Bronchial epithelial cell (primary cell): ENCODE measurements around the gene MTMR12. TPM values are rescaled to one million over a fixed set of nuclear protein-coding genes. Genes with fewer than 3 reads are reported as not detected.

Experiments
- DNase-seq: peaks from one replicate; pipeline ENCODE4 v3.0.0-alpha.2; 2010; ENCODE audit warnings: low read depth
- FAIRE-seq: peaks from 2 replicates; lab custom pipeline; 2011; peaks lifted over from hg19 to GRCh38; lab: Jason Lieb, UNC
- H3K27me3 ChIP-seq: 2 replicates; pipeline ENCODE4 v1.5.1; 2011; ENCODE audit warnings: low read length; ENCODE audit not compliant: control insufficient read depth, insufficient read depth
- H3K36me3 ChIP-seq: 2 replicates; pipeline ENCODE4 v1.5.1; 2011; ENCODE audit warnings: low read length; ENCODE audit not compliant: control insufficient read depth, insufficient read depth
- H3K4me3 ChIP-seq: 2 replicates; pipeline ENCODE4 v1.5.1; 2011; ENCODE audit warnings: mild to moderate bottlenecking, low read depth, low read length, control low read depth
- total RNA-seq: library from RNA; depleted of rRNA; stranded (reverse); fragments of >200 nt; gene quantifications from 2 replicates; pipeline ENCODE4 v1.2.1, GENCODE V29; 2014
- TF ChIP-seq, protein P1 (sequence below): IDR thresholded peaks from 2 replicates; pipeline ENCODE4 v1.5.1; 2011; ENCODE audit warnings: mild to moderate bottlenecking, moderate library complexity, low read length, control low read depth, inconsistent platforms; ENCODE audit not compliant: insufficient read depth, severe bottlenecking

The MTMR12 gene
- total RNA-seq, 1 donor from 2014 or later: 15.8 TPM

DNA sequence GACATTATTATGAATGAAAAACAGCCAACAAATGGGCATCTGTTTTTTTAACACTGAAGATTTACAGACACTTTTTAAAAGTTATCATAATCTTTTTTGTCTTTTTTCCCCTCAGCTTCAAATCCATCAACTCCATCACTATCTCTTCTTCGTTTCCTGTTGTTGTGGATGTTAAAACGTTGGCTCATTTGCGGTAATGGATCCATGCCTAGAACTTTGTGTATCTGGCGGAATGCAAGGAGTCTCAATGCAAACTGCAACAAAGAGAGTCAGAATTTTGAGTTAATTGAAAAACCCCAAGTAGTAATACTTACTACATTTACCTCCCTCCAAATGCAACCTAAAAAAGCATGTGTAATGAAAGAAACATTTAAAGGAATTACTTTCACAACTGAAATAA lies 42.9 kb upstream of the MTMR12 start:
- FAIRE-seq (no peak), DNase-seq (no peak)
- H3K4me3 ChIP-seq: no peak overlapping the region
- TF ChIP-seq, protein P1, sequence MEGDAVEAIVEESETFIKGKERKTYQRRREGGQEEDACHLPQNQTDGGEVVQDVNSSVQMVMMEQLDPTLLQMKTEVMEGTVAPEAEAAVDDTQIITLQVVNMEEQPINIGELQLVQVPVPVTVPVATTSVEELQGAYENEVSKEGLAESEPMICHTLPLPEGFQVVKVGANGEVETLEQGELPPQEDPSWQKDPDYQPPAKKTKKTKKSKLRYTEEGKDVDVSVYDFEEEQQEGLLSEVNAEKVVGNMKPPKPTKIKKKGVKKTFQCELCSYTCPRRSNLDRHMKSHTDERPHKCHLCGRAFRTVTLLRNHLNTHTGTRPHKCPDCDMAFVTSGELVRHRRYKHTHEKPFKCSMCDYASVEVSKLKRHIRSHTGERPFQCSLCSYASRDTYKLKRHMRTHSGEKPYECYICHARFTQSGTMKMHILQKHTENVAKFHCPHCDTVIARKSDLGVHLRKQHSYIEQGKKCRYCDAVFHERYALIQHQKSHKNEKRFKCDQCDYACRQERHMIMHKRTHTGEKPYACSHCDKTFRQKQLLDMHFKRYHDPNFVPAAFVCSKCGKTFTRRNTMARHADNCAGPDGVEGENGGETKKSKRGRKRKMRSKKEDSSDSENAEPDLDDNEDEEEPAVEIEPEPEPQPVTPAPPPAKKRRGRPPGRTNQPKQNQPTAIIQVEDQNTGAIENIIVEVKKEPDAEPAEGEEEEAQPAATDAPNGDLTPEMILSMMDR: no peak
- no peaks in the 10 kb centered on the region for H3K27me3 ChIP-seq
- peaks cover 1% of the 10 kb centered on the region for H3K36me3 ChIP-seq

DNA sequence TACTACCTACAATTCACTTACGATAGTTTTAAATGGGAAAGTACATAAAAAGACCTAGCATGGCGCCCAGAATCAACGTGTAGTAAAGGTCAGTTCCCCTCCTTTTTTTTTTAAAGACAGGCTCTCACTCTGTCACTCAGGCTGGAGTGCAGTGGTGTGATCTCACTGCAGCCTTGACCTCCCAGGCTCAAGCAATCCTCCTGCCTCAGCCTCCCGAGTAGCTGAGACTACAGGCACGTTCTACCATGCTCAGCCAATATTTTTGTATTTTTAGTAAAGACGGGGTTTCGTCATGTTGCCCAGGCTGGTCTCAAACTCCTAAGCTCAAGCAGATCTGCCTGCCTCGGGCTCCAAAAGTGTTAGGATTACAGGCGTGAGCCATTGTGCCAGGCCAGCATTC lies 40.7 kb upstream of the MTMR12 start:
- H3K4me3 ChIP-seq: no peak overlapping the region
- DNase-seq (no peak), FAIRE-seq (no peak)
- H3K36me3 ChIP-seq: no peaks in the 10 kb centered on the region
- no peaks in the 10 kb centered on the region for H3K27me3 ChIP-seq
- TF ChIP-seq, protein P1: no peak

DNA sequence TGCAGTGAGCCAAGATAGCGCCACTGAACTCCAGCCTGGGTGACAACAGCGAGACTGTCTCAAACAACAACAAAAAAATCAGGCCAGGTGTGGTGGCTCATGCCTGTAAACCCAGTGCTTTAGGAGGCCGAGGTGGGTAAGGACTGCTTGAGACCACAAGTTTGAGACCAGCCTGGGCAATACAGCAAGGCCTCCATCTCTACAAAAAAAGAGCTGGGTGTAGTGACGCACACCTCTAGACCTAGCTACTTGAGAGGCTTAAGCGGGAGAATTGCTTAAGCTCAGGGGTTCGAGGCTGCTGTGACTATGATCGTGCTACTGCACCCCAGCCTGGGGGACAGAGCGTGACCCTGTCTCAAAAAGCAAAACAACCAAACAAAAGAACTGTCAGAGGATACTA lies 39.9 kb upstream of the MTMR12 start:
- Histone ChIP-seq H3K36me3 (no peaks in the 10 kb centered on the region), H3K4me3 (no peak overlapping the region), H3K27me3 (no peaks in the 10 kb centered on the region)
- TF ChIP-seq, protein P1: no peak
- DNase-seq: no peak
- no peak for FAIRE-seq

DNA sequence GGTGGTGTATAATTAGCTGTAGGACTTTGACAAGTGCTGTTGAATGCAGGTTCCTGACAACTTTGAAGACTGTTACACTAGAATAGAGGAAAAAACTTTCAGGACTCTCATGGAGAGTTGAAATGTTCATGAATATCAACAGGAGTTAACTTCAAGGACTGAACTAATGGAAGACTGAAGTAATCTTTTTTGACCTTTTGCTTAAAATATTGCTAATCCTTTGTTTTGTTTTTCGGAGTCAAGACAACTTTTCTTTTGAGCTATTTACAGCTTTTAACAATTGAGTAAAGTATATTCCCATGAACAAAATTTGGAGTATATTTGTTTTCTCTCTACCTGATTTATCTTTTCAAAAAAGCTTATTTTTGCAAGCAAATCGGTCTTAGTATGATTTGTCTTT lies 34.1 kb upstream of the MTMR12 start:
- TF ChIP-seq, protein P1: no peak

DNA sequence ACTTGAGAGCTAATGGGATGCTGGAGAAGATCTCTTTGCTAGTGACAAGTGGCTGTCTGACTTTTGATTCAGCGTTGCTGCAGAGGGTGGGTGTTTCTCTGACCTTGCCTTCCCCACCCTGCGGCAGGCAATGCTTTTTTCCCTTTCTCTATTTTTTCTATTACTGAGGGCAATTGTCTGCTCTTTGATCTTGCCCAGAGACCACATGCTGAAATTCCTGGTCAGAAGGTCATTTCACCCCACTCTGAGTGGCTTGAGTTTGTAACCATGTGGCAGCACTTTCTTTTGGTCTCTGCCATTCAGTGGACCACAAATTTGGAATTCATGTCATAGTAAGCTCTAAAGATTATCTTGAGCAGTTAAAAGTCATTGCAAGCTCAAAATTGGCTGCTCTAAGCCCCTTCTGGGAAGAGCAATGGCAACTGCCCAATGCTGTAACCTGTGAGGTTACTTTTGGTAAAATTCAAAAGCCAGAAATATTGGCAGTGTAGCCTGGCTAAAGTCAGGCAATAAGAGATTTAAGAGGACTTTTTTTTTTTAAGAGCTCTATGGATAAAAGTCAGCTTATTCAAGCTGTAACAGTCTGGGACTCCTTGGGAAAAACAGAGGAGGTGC lies 30.4 kb upstream of the MTMR12 start:
- FAIRE-seq: no peak
- DNase-seq: no peak
- Histone ChIP-seq H3K27me3 (no peaks in the 10 kb centered on the region), H3K4me3 (no peak overlapping the region), H3K36me3 (no peaks in the 10 kb centered on the region)
- TF ChIP-seq, protein P1: no peak

More for the DNA sequence above, 34.1 kb upstream of the MTMR12 start:
- DNase-seq (no peak), FAIRE-seq (no peak)
- H3K4me3 ChIP-seq: no peak overlapping the region
- no peaks in the 10 kb centered on the region for H3K27me3 ChIP-seq
- no peaks in the 10 kb centered on the region for H3K36me3 ChIP-seq

DNA sequence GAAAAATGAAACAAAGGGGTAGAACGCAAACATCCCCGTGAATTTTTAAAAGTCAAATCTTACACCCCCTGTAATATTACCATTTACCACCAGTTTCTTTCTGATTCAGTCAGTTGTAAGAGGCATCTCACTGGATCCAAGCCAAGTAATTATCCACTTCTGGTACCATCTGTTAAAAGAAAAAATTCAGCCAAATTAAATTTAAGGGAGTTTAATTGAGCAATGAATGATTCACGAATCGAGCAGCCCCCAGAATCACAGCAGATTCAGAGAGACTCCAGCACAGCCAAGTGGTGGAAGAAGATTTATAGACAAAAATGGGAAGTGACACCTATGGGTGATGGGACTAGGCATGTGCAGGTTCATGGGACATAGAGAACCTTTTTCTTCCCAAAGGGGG lies 29.9 kb upstream of the MTMR12 start:
- FAIRE-seq (no peak), DNase-seq (no peak)
- Histone ChIP-seq H3K27me3 (no peaks in the 10 kb centered on the region), H3K36me3 (no peaks in the 10 kb centered on the region), H3K4me3 (no peak overlapping the region)
- TF ChIP-seq, protein P1: no peak
